Dermis blood vessel endothelial cell (primary cell): Measurements from ENCODE around the gene ETDC. TPM values are rescaled to one million over a fixed set of nuclear protein-coding genes. Genes with fewer than 3 reads are reported as not detected.

Experiments used
- DNase-seq: peaks from one replicate; pipeline ENCODE4 v3.0.0; 2010
- total RNA-seq: library from RNA; depleted of rRNA; stranded (reverse); fragments of >200 nt; gene quantifications from 2 replicates; pipeline ENCODE4 v1.2.3, GENCODE V29; 2014

Gene ETDC
- total RNA-seq, 1 donor from 2014 or later: not detected

GRCh38 chrX:135346975-135347374 is 37.7 kb downstream of the ETDC start:
- DNase-seq: no peak

GRCh38 chrX:135347381-135348016 is 38.2 kb downstream of the ETDC start:
- DNase-seq: no peak

- no peak for DNase-seq
These were observed 45.0 kb downstream of the ETDC start for GRCh38 chrX:135354288-135354687.

Other genes starting within 250 kb of the ETDC start
- gene SMIM10L2B, start 210.8 kb upstream of the ETDC start, total RNA-seq: 0.09 and 0.17 TPM in 2 replicates
- not detected in 2 replicates for gene ETDB, start 189.0 kb upstream of the ETDC start, total RNA-seq
- not detected in 2 replicates for gene CT55, start 138.1 kb upstream of the ETDC start, total RNA-seq
- not detected in 2 replicates for gene ETDA, start 57.4 kb upstream of the ETDC start, total RNA-seq
- 10.0 and 12.3 TPM in 2 replicates for gene ZNF75D, start 34.6 kb downstream of the ETDC start, total RNA-seq
- gene ZNF449, start 35.3 kb downstream of the ETDC start, total RNA-seq: 9.3 and 17.5 TPM in 2 replicates
- 0.70 and 1.0 TPM in 2 replicates for gene SMIM10L2A, start 112.5 kb downstream of the ETDC start, total RNA-seq
- 3.3 and 4.6 TPM in 2 replicates for gene INTS6L, start 211.2 kb downstream of the ETDC start, total RNA-seq